Psoas muscle (tissue), 8 donors: ENCODE results near the gene SCT. TPM values are rescaled to one million over a fixed set of nuclear protein-coding genes. Genes with fewer than 3 reads are reported as not detected.

Experiments
- ATAC-seq, 4 donors: fragments of 200-7000 bp; cut with Tn5 transposase; one replicate each; pipeline ENCODE4 v1.9.1; 2020; ENCODE audit warnings: moderate library complexity in 3 of 4, mild to moderate bottlenecking in 2 of 4
- DNase-seq, 2 donors: peaks; one replicate each; pipeline ENCODE4 v3.0.0-alpha.2; 2020
- H3K27ac ChIP-seq: fragments of 200-600 bp; one replicate; pipeline ENCODE4 v1.8.0; 2022
- H3K27me3 ChIP-seq, 3 donors: fragments of 200-600 bp in 1 of 3; one replicate each; pipeline versions ENCODE4 v1.6.1 to v1.8.0; 2013 to 2022; ENCODE audit warnings: low read length in 2 of 3, mild to moderate bottlenecking in 2 of 3, moderate library complexity in 1 of 3; ENCODE audit not compliant: insufficient read depth in 3 of 3
- H3K36me3 ChIP-seq, 2 donors: fragments of 200-600 bp in 1 of 2; one replicate each; pipeline versions ENCODE4 v1.6.1 to v1.8.0; 2013 to 2022; ENCODE audit warnings: low read depth in 1 of 2, mild to moderate bottlenecking in 1 of 2, moderate library complexity in 1 of 2; ENCODE audit not compliant: insufficient read depth in 1 of 2
- H3K4me1 ChIP-seq: fragments of 200-600 bp; one replicate; pipeline ENCODE4 v1.8.0; 2022
- H3K4me3 ChIP-seq: fragments of 200-600 bp; one replicate; pipeline ENCODE4 v1.8.0; 2022; ENCODE audit warnings: mild to moderate bottlenecking
- H3K9me3 ChIP-seq: fragments of 200-600 bp; one replicate; pipeline ENCODE4 v1.8.0; 2022
- WGBS, 3 donors: extraction: QIAGEN DNeasy Blood & Tissue Kit; methylation state at CpG; one replicate each; pipeline versions ENCODE4 v1.1.6 to v1.1.7; 2013; 5-methylcytosine and 5-hydroxymethylcytosine counted together
- intact Hi-C, 2 donors: fragments of 100-400 bp; cut with DNase I; formaldehyde crosslinking; loops; one replicate each; pipeline versions ENCODE4 v1.11.0 to v1.14.2; 2022
- polyA plus RNA-seq, 3 donors: library from polyadenylated mRNA; stranded (reverse); fragments of 200-250 nt; gene quantifications; one replicate each; pipeline ENCODE4 v1.2.3, GENCODE V29; 2013
- total RNA-seq, 4 donors: library from RNA; stranded (reverse); fragmentation: NEBNext Ultra II Directional in 2 of 4; extraction: Animal tissue kit (Norgen Biotek cat#: 25700) in 2 of 4; gene quantifications; one replicate each; pipeline versions ENCODE4 v1.2.1 to v1.2.4, GENCODE V29; 2021 to 2023
- TF ChIP-seq, protein P1 (sequence below): fragments of 200-600 bp; IDR thresholded peaks from one replicate; pipeline ENCODE4 v1.8.0; 2022; ENCODE audit warnings: antibody characterized with exemption
- donor health status: healthy with polysubstance abuse.
- donor health status: DM: no; HTN: no; CAD: no; lungs with moderate emphysema.
- donor health status: Bipolar disorder and iron deficiency.
- donor health status: healthy.
- donor health status: DM: yes; HTN: yes; CAD: no.
- donor health status: DM: no; HTN: no; CAD: no.
- donor health status: DM: no; HTN: no; CAD: no.
- donor health status: DM: yes; HTN: yes; CAD: no.

Gene SCT
- total and polyA plus RNA-seq, 7 donors = 0.44 to 4.8 (median 1.3) TPM; not detected in 3

DNA sequence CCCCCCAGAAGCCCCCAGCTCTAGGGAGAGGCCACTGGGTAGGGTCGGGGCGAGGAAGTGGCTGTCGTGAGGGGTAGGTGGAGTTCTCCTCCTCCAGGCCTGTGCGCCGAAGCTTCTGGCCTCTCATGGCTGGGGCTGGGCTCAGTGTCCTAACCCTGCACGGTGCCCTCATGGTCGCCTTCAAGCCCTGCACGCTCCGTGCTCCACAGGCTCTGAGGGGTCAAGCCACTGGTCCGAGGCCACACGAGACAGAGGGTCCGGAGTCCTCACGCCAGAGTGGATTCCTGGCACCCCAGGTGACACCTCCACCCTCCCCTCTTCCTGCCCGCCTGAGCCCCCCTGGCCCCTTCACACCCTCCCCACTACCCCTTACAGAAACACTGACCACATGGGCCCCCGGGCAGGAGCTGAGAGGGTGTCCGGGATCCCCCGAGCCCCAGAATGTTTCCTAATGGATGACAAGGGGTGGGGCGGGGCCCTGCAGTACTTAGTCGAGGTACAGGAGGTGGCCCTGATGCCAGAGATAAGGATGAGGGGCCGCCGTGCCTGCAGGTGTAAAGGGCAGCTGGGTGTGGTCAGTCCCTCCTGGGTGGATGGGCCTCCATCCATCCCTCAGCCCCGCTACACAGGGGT, 1.2 kb downstream of the SCT start:
- H3K36me3 ChIP-seq = peaks cover 0 to 6% of the 10 kb centered on the region in 2 donors
- ATAC-seq = no peak
- peaks cover 24% of the 10 kb centered on the region for H3K4me1 ChIP-seq
- H3K9me3 ChIP-seq = no peaks in the 10 kb centered on the region
- H3K27me3 ChIP-seq = peaks cover 0 to 2% (median 0%) of the 10 kb centered on the region in 3 donors
- H3K4me3 ChIP-seq = no peak overlapping the region
- TF ChIP-seq, protein P1, sequence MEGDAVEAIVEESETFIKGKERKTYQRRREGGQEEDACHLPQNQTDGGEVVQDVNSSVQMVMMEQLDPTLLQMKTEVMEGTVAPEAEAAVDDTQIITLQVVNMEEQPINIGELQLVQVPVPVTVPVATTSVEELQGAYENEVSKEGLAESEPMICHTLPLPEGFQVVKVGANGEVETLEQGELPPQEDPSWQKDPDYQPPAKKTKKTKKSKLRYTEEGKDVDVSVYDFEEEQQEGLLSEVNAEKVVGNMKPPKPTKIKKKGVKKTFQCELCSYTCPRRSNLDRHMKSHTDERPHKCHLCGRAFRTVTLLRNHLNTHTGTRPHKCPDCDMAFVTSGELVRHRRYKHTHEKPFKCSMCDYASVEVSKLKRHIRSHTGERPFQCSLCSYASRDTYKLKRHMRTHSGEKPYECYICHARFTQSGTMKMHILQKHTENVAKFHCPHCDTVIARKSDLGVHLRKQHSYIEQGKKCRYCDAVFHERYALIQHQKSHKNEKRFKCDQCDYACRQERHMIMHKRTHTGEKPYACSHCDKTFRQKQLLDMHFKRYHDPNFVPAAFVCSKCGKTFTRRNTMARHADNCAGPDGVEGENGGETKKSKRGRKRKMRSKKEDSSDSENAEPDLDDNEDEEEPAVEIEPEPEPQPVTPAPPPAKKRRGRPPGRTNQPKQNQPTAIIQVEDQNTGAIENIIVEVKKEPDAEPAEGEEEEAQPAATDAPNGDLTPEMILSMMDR = no peak
- WGBS, 3 donors = 79 to 85% (median 83%) methylated on average over 19 to 22 of the region's 22 CpGs
- H3K27ac ChIP-seq = no peak overlapping the region
- intact Hi-C loops = loop anchor here in 1 of 2 donors (5.0 kb wide), 1 partner anchor 48 kb away; the partner anchor contains the start of gene PHRF1
- DNase-seq = no peak

DNA sequence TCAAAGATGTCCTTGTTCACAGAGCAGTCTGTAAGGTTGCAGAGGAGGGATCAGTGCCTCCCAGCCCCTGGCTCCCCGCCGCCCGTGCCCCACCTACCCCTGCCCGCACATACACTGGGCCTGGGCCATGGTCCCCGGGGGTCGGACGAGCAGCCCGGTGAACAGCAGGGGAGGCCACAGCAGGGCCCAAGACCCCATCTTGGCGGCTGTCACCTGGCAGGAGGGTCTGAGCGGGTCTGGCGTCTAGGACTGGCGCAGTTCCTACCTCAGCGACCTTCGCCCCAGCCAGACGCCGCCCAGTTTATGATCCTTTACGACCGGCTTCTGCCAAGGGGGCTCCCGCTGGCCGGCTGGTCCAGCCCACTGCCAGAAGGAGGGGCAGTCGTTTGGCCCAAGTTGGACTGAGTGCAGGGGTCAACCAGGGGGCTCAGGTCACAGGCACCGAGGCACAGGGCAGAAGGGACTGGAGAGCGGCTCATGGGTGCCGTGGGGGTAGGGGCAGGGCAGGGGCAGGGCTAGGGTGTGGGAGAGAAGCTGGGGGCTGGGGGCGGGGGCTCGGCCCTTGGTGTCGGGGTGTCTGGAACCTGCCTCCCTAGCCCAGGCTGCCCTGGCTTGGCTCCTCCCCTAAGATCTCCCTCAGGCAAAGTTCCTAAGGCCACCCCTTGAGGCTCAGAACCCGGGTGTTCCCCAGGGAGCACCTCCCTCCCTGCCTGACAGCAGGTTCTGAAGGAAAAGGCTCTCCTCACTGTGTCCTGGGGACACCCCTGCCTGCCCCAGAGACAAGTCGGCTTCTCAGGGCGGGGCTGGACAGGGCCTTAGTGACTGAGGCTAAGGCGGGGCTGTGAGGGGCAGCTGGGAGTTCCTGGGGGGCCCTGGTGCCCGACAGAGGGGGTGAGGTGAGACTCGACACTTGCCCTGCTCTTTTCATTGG, 2.0 kb downstream of the SCT start, which contains the start of gene CDHR5:
TSS of gene CDHR5 (minus strand) at position 251 of the 931 bp plus-strand sequence. CDS start at position 198, 53 bp downstream.
- TF ChIP-seq, protein P1 = no peak

DNA sequence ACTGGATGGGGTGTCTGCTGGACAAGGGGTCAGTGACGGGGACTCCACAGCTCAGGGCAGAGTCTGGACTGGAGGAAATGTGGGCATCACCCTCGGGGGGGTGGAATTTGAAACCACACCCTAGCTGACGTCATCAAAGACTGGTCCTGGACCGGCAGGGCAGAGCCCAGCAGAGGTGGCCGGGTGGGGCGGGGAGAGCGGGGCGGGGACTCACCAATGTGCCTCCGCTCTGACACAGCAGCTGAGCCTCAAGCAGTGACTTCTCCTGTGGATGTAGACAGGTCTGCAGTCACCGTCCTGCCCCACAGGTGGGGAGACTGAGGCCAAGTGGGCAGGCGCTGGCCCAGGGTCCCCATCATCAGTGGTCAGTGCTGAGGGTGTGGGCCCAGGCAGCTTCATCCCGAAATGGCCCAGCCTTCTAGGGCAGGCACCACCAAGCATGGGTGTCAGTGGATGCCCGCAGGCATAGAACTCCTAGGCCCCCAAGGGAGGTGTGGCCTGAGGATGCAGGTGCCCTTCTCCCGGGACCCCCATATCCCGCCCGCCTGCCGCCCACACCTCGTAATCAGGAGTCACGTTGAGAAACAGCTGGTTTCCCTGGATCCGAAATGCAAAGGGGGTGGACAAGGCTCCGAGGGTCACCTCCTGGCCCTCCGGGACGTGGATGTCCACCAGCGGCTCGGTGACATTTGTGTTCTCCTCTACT, 2.8 kb downstream of the SCT start:
- intact Hi-C loops = no loop called here
- Histone ChIP-seq H3K36me3 (peaks cover 0 to 6% of the 10 kb centered on the region in 2 donors), H3K27me3 (peaks cover 0 to 2% (median 0%) of the 10 kb centered on the region in 3 donors), H3K4me3 (no peak overlapping the region), H3K4me1 (peaks cover 9% of the 10 kb centered on the region), H3K9me3 (no peaks in the 10 kb centered on the region), H3K27ac (no peak overlapping the region)
- TF ChIP-seq, protein P1 = no peak
- ATAC-seq (no peak), DNase-seq (peak in 1 of 2 donors; percentile 42)
- WGBS, 3 donors = 78 to 80% (median 80%) methylated on average over 25 of the region's 25 CpGs

More for the DNA sequence above, 2.0 kb downstream of the SCT start, which contains the start of gene CDHR5:
- ATAC-seq (no peak), DNase-seq (peak in 1 of 2 donors; percentile 46)
- Histone ChIP-seq H3K27ac (no peak within 1 kb of the TSS), H3K4me1 (peaks cover 16% of the 10 kb centered on the region), H3K9me3 (no peaks in the 10 kb centered on the region), H3K36me3 (peaks cover 0 to 6% of the 10 kb centered on the region in 2 donors), H3K4me3 (no peak within 1 kb of the TSS), H3K27me3 (peaks cover 0 to 2% (median 0%) of the 10 kb centered on the region in 3 donors)
- intact Hi-C loops = loop anchor here in 1 of 2 donors (5.0 kb wide), 1 partner anchor 48 kb away; the partner anchor contains the start of gene PHRF1
- 62 to 78% (median 63%) methylated on average over 29 to 33 of the region's 33 CpGs for WGBS, 3 donors

DNA sequence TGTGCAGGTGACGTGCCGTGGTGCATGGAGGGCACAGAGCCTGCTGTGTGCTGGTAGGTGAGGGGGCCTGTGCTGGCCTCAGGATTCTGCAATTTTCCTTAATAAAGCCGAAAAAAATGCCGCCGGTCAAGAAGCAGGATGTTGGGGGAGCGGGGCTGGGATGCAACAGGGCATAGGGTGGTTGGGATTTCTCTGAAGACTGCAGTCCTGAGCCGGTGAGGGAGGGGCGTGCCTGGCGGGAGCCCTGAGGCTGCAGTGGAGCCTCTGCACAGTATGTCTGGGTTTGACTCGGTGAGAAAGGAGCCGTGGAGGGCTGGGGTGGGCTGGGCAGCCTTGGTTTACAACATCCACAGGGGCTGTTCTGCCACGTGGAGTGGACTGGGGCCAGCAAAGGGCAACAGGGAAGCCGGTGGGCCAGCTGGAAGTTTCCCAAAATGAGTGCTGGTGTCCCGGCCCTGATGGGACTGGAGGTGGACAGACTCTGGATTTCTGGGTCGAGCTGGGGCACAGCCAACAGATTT, 3.6 kb downstream of the SCT start:
- H3K27ac ChIP-seq = no peak overlapping the region
- TF ChIP-seq, protein P1 = no peak
- no peak for ATAC-seq
- H3K27me3 ChIP-seq = peaks cover 0 to 2% (median 0%) of the 10 kb centered on the region in 3 donors
- no peak overlapping the region for H3K4me3 ChIP-seq
- intact Hi-C loops = no loop called here
- peaks cover 9% of the 10 kb centered on the region for H3K4me1 ChIP-seq
- DNase-seq = no peak
- H3K9me3 ChIP-seq = no peaks in the 10 kb centered on the region
- WGBS, 3 donors = 76 to 78% (median 76%) methylated on average over 15 of the region's 15 CpGs
- H3K36me3 ChIP-seq = peaks cover 0 to 6% of the 10 kb centered on the region in 2 donors
